SK-N-SH (cell line): ENCODE measurements around the gene MGST2. TPM values are rescaled to one million over a fixed set of nuclear protein-coding genes. Genes with fewer than 3 reads are reported as not detected.

Source experiments
- CTCF ChIA-PET: fragments of 300-600, 350-600 bp; formaldehyde crosslinking; extraction: SDS; loops from one replicate; lab custom pipeline; 2021; lab: Yijun Ruan, JAX
- POLR2A ChIA-PET: fragments of 350-600 bp; sonication (Branson Sonifier 250); formaldehyde crosslinking; extraction: SDS; loops from one replicate; lab custom pipeline; 2020; ENCODE audit warnings: antibody characterized with exemption, inconsistent platforms; lab: Yijun Ruan, JAX
- DNase-seq: peaks from one replicate; pipeline ENCODE4 v3.0.0; 2012
- H2AFZ ChIP-seq: fragments of 200-600 bp; sonication (generic); 2 replicates; pipeline ENCODE4 v1.8.1; 2016; ENCODE audit warnings: antibody characterized with exemption, mild to moderate bottlenecking, low read depth
- H3F3A ChIP-seq: fragments of 200-600 bp; sonication (generic); replicated peaks from 2 replicates; pipeline ENCODE3; 2016; ENCODE audit warnings: antibody characterized with exemption, mild to moderate bottlenecking; ENCODE audit not compliant: insufficient read depth
- H3K27ac ChIP-seq, 2 experiments: fragments of 200-500 bp in 1 of 2; fragments of 200-600 bp in 1 of 2; sonication (Bioruptor generic) in 1 of 2; sonication (generic), shearing (Covaris generic) in 1 of 2; 2 replicates each; pipeline versions ENCODE4 v1.5.1 to v1.6.1; 2014 to 2016; ENCODE audit warnings: low read depth in 2 of 2, inconsistent platforms in 1 of 2, low read length in 1 of 2, mild to moderate bottlenecking in 1 of 2, mixed read lengths in 1 of 2
- H3K27me3 ChIP-seq: fragments of 200-600 bp; sonication (generic), shearing (Covaris generic); 2 replicates; pipeline ENCODE4 v1.6.1; 2016; ENCODE audit warnings: mixed run types; ENCODE audit not compliant: insufficient read depth
- H3K36me3 ChIP-seq, 2 experiments: fragments of 200-500 bp in 1 of 2; fragments of 200-600 bp in 1 of 2; sonication (Bioruptor generic) in 1 of 2; sonication (generic) in 1 of 2; replicated peaks in 1 of 2; 2 replicates each; pipeline versions ENCODE3 to v1.5.1; 2014 to 2016; ENCODE audit warnings: low read length in 1 of 2, mild to moderate bottlenecking in 1 of 2; ENCODE audit not compliant: insufficient read depth in 2 of 2, control insufficient read depth in 1 of 2
- H3K4me1 ChIP-seq, 2 experiments: fragments of 200-500 bp in 1 of 2; fragments of 200-600 bp in 1 of 2; sonication (Bioruptor generic) in 1 of 2; sonication (generic), shearing (Covaris generic) in 1 of 2; 2 replicates each; pipeline versions ENCODE4 v1.5.1 to v1.6.1; 2014 to 2016; ENCODE audit warnings: low read depth in 1 of 2, low read length in 1 of 2, mixed run types in 1 of 2; ENCODE audit not compliant: insufficient read depth in 2 of 2, control insufficient read depth in 1 of 2
- H3K4me2 ChIP-seq: fragments of 200-600 bp; sonication (generic), shearing (Covaris generic); 2 replicates; pipeline ENCODE4 v1.6.1; 2017; ENCODE audit warnings: mixed run types
- H3K4me3 ChIP-seq, 2 experiments: fragments of 200-500 bp in 1 of 2; fragments of 200-600 bp in 1 of 2; sonication (Bioruptor generic) in 1 of 2; sonication (generic), shearing (Covaris generic) in 1 of 2; 2 replicates each; pipeline versions ENCODE4 v1.5.1 to v1.8.1; 2014 to 2016; ENCODE audit warnings: low read depth in 2 of 2, inconsistent platforms in 1 of 2, low read length in 1 of 2, mild to moderate bottlenecking in 1 of 2, mixed read lengths in 1 of 2, moderate library complexity in 1 of 2
- H3K79me2 ChIP-seq: fragments of 200-600 bp; sonication (generic); 2 replicates; pipeline ENCODE4 v1.8.1; 2017; ENCODE audit warnings: mild to moderate bottlenecking; ENCODE audit not compliant: insufficient read depth
- H3K9ac ChIP-seq: fragments of 200-600 bp; sonication (generic); 2 replicates; pipeline ENCODE4 v1.6.1; 2017; ENCODE audit warnings: mixed run types
- H3K9me2 ChIP-seq: fragments of 200-600 bp; sonication (generic); 2 replicates; pipeline ENCODE4 v1.6.1; 2017; ENCODE audit warnings: mixed run types
- H3K9me3 ChIP-seq: fragments of 200-600 bp; sonication (generic); 2 replicates; pipeline ENCODE4 v1.6.1; 2017; ENCODE audit warnings: mixed run types, mild to moderate bottlenecking, moderate library complexity
- H4K20me1 ChIP-seq: fragments of 200-600 bp; sonication (generic); 2 replicates; pipeline ENCODE4 v1.6.1; 2017; ENCODE audit warnings: mild to moderate bottlenecking, mixed run types; ENCODE audit not compliant: insufficient read depth
- CHD2 ChIP-seq: fragments of 150-350 bp; IDR thresholded peaks from 2 replicates; pipeline ENCODE4 v1.6.1; 2018; ENCODE audit warnings: low read length; ENCODE audit not compliant: partially characterized antibody
- EZH2phosphoT487 ChIP-seq: fragments of 200-600 bp; sonication (generic); IDR thresholded peaks from 2 replicates; pipeline ENCODE4 v1.6.1; 2017; ENCODE audit warnings: low read depth, mixed run types, mild to moderate bottlenecking, antibody characterized with exemption, moderate library complexity, borderline replicate concordance
- FOXJ3 ChIP-seq: sonication (generic); formaldehyde crosslinking; IDR thresholded peaks from 2 replicates; pipeline ENCODE4 v1.5.1; 2020; ENCODE audit warnings: mild to moderate bottlenecking, missing genetic modification reagents
- GABPA ChIP-seq: IDR thresholded peaks from 2 replicates; pipeline ENCODE4 v1.4.0; 2012; ENCODE audit warnings: low read depth, mild to moderate bottlenecking
- MEF2A ChIP-seq: IDR thresholded peaks from 2 replicates; pipeline ENCODE4 v1.4.0; 2012; ENCODE audit warnings: low read depth, borderline replicate concordance
- PBX3 ChIP-seq: IDR thresholded peaks from 2 replicates; pipeline ENCODE4; 2012
- RAD21 ChIP-seq: IDR thresholded peaks from 2 replicates; pipeline ENCODE4 v1.6.1; 2012; ENCODE audit warnings: mild to moderate bottlenecking, low read length
- REST ChIP-seq: IDR thresholded peaks from 2 replicates; pipeline ENCODE4 v1.6.1; 2012; ENCODE audit warnings: mild to moderate bottlenecking, low read depth, low read length, moderate library complexity
- SIN3A ChIP-seq: IDR thresholded peaks from 2 replicates; pipeline ENCODE4 v1.6.1; 2012; ENCODE audit warnings: low read depth, mild to moderate bottlenecking, low read length, moderate library complexity, borderline replicate concordance
- USF1 ChIP-seq: IDR thresholded peaks from 2 replicates; pipeline ENCODE4 v1.4.0; 2012; ENCODE audit warnings: low read depth, borderline replicate concordance
- WGBS: methylation state at CpG from one replicate; pipeline ENCODE4 v1.1.6; 2017; ENCODE audit warnings: low lambda C conversion rate; 5-methylcytosine and 5-hydroxymethylcytosine counted together
- polyA plus RNA-seq, 3 experiments: library from polyadenylated mRNA; depleted of rRNA; stranded (reverse); fragments of >200 nt; gene quantifications; 2 replicates each; pipeline ENCODE4 v1.2.3, GENCODE V29; 2012

The MGST2 gene
- polyA plus RNA-seq, 1 of the 3 experiments (the other 2 are of a cell fraction) = 26.5 TPM

GRCh38 chr4:139696491-139696890 lies 30.9 kb downstream of the MGST2 start:
- Histone ChIP-seq H3F3A (peaks cover 3% of the 10 kb centered on the region), H3K79me2 (no peaks in the 10 kb centered on the region), H3K4me3 (no peak overlapping the region), H3K27me3 (no peaks in the 10 kb centered on the region), H3K4me2 (no peak overlapping the region), H3K36me3 (peaks cover 6 to 12% of the 10 kb centered on the region in 2 experiments), H3K4me1 (peaks cover 0 to 7% of the 10 kb centered on the region in 2 experiments; a peak in 2 of 4 replicates), H2AFZ (no peak overlapping the region), H4K20me1 (no peaks in the 10 kb centered on the region), H3K9me2 (no peaks in the 10 kb centered on the region), H3K9me3 (peaks cover 8% of the 10 kb centered on the region; the same call in 1 of the 2 replicates), H3K9ac (no peak overlapping the region), H3K27ac (no peak overlapping the region)
- 97% methylated on average over 5 of the region's 5 CpGs for WGBS
- ChIA-PET POLR2A (no interaction called here), CTCF (interaction anchor here (1.0 to 1.2 kb wide), 2 partner anchors 40 to 634 kb away, joined by 3 to 5 read pairs; no protein-coding TSS in a partner anchor)
- TF ChIP-seq REST = no peak
- TF ChIP-seq FOXJ3 (CRISPR knock-in tag) = no peak
- TF ChIP-seq PBX3 = no peak
- TF ChIP-seq RAD21 = no peak
- no peak for TF ChIP-seq GABPA
- no peak for TF ChIP-seq CHD2
- TF ChIP-seq MEF2A = no peak
- no peak for TF ChIP-seq EZH2phosphoT487
- no peak for TF ChIP-seq USF1
- TF ChIP-seq SIN3A = no peak
- no peak for DNase-seq
